Common myeloid progenitor, CD34-positive (primary cell): ENCODE results near the gene TNFRSF14.
A peak's percentile ranks its signal among the peaks of the same experiment; 100 is the strongest.

Experiments
- CTCF ChIA-PET: fragments of 350-600 bp; sonication (Branson Sonifier 250); formaldehyde crosslinking; loops from one replicate; lab custom pipeline; 2021; ENCODE audit warnings: antibody characterized with exemption; lab: Charles Lee
- POLR2A ChIA-PET: fragments of 350-600 bp; sonication (Branson Sonifier 250); formaldehyde crosslinking; loops from one replicate; lab custom pipeline; 2021; ENCODE audit warnings: antibody characterized with exemption; lab: Charles Lee
- DNase-seq, 3 donors: peaks; one replicate each; pipeline versions ENCODE4 v3.0.0 to v3.0.0-alpha.2; 2013
- H3K27ac ChIP-seq, 2 experiments: 1 replicate in 1 of 2; 2 replicates in 1 of 2; pipeline ENCODE4 v1.7.0; 2013; ENCODE audit warnings: inconsistent platforms in 2 of 2, low read length in 2 of 2, mild to moderate bottlenecking in 2 of 2, low read depth in 1 of 2, moderate library complexity in 1 of 2; ENCODE audit not compliant: severe bottlenecking in 2 of 2, insufficient read depth in 1 of 2, poor library complexity in 1 of 2
- H3K27me3 ChIP-seq, 5 experiments: replicated peaks in 2 of 5; 1 replicate in 3 of 5; 2 replicates in 2 of 5; pipeline versions ENCODE4 v1.6.1 to v1.7.0; 2013; ENCODE audit warnings: low read length in 4 of 5, mild to moderate bottlenecking in 2 of 5, moderate library complexity in 2 of 5, inconsistent platforms in 1 of 5; ENCODE audit not compliant: insufficient read depth in 5 of 5, control insufficient read depth in 4 of 5
- H3K36me3 ChIP-seq, 4 experiments: 1 replicate in 2 of 4; 2 replicates in 2 of 4; pipeline versions ENCODE4 v1.6.1 to v1.7.0; 2013; ENCODE audit warnings: low read length in 3 of 4, control low read depth in 1 of 4, mild to moderate bottlenecking in 1 of 4; ENCODE audit not compliant: control insufficient read depth in 4 of 4, insufficient read depth in 4 of 4
- H3K4me1 ChIP-seq, 4 experiments: 1 replicate in 3 of 4; 2 replicates in 1 of 4; pipeline versions ENCODE4 v1.6.1 to v1.7.1; 2013; ENCODE audit warnings: low read length in 3 of 4, mild to moderate bottlenecking in 3 of 4, control low read depth in 1 of 4, inconsistent platforms in 1 of 4, moderate library complexity in 1 of 4; ENCODE audit not compliant: control insufficient read depth in 4 of 4, insufficient read depth in 4 of 4; ENCODE audit errors: control extremely low read depth in 1 of 4
- H3K4me3 ChIP-seq, 7 experiments: 1 replicate in 4 of 7; 2 replicates in 3 of 7; pipeline versions ENCODE4 v1.5.1 to v1.7.0; 2013; ENCODE audit warnings: mild to moderate bottlenecking in 7 of 7, low read length in 6 of 7, moderate library complexity in 6 of 7, inconsistent platforms in 2 of 7, low read depth in 2 of 7, control low read depth in 1 of 7; ENCODE audit not compliant: insufficient read depth in 4 of 7, control insufficient read depth in 1 of 7; ENCODE audit errors: extremely low read depth in 1 of 7
- H3K9me3 ChIP-seq, 5 experiments: 1 replicate in 4 of 5; 2 replicates in 1 of 5; pipeline versions ENCODE4 v1.6.1 to v1.7.1; 2013; ENCODE audit warnings: low read length in 4 of 5, mild to moderate bottlenecking in 2 of 5, inconsistent platforms in 1 of 5, low read depth in 1 of 5, moderate library complexity in 1 of 5; ENCODE audit not compliant: control insufficient read depth in 4 of 5, insufficient read depth in 2 of 5; ENCODE audit errors: control extremely low read depth in 1 of 5
- WGBS: methylation state at CpG from one replicate; pipeline ENCODE4 v1.1.5; 2013; ENCODE audit not compliant: insufficient coverage; 5-methylcytosine and 5-hydroxymethylcytosine counted together

The TNFRSF14 gene

DNA sequence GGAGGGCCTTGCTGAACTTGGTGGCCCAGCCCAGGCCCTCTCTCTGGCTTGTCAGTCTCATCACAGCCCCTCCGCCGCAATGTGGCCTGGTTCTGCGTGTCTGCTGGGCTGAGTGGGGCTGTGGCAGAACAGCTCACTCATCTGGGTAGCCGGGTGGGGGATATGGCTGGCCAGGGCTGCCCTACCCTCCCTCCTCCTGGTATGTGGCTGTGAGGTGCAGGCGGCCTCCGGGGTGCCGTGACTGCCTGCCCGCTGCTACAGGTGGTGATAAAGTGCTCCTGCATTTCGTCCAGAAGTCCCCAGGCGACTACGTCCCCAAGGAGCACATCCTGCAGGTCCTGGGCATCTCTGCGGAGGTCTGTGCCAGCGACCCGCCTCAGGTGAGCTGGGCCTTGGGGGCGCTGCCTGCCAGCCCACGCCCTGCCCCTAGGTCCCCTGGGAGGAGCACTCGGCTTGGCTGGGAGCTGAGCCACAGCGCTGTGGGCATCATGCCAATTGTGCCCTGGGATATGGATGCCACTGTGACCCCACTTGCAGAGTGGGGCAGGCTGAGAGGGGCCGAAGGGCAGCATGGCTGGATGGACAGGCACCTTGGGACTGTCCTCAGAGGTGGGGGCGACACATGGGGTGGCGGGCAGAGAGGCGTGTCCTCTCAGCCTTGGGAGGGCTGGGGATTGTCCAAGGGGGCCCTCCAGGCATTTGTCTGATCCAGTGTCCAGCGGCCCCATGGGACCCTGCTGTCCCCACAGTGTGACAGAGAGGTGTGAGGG, 32.7 kb downstream of the TNFRSF14 start:
- 92% methylated on average over 21 of the region's 23 CpGs for WGBS
- H3K4me1 ChIP-seq = peaks cover 4 to 42% (median 32%) of the 10 kb centered on the region in 4 experiments
- DNase-seq = no peak
- no peak overlapping the region for H3K27ac ChIP-seq
- POLR2A ChIA-PET = no interaction called here
- H3K4me3 ChIP-seq = no peak overlapping the region
- H3K9me3 ChIP-seq = no peaks in the 10 kb centered on the region
- peaks cover 0 to 13% (median 5%) of the 10 kb centered on the region in 4 experiments for H3K36me3 ChIP-seq
- CTCF ChIA-PET = no interaction called here
- H3K27me3 ChIP-seq = no peaks in the 10 kb centered on the region

DNA sequence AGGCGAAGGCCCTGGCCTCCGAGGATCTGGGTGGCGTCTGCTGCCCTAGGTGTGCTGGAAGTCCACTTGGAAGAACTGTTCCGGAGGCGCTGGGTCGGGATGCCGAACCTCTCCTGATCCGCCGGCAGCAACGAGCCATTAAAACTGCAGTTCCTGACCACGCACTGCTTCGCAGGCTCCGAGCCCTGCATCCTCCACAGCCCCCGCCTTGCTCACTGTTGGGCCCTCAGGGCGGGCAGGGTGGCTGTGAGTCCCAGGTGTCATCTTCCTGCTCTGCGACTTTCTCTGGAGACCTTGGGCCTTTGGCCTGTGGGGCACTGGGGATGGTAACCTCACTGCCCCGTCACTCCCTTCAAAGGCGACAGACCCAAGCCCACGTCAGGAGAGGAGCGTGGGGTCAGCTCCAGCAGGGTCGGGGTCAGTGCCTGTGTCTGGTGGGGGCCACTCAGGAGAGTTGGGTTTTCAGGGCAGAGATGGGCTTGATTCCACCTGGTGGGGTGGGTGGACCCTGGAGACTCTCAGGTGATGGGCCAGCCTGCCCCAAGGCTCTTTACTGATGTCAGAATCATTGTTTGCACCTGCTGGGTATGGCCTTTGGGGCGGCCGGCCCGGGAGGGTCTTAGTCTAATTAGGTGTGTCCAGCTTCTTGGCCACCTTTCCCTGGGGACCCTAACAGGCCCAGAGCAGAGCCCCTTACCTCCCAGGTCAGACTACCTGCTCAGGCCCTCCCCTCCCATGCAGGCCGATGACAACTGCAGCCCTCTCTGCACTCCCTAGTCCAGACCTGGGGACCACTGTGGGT, 33.5 kb downstream of the TNFRSF14 start:
- Histone ChIP-seq H3K4me1 (peaks cover under 1 to 41% (median 26%) of the 10 kb centered on the region in 4 experiments), H3K9me3 (no peaks in the 10 kb centered on the region), H3K4me3 (no peak overlapping the region), H3K27me3 (no peaks in the 10 kb centered on the region), H3K27ac (no peak overlapping the region), H3K36me3 (peaks cover 0 to 13% (median 5%) of the 10 kb centered on the region in 4 experiments)
- CTCF ChIA-PET = interaction anchor here (1.4 kb wide), 1 partner anchor 28 kb away, joined by 7 read pairs; no protein-coding TSS in a partner anchor
- POLR2A ChIA-PET = no interaction called here
- WGBS = 98% methylated on average over 21 of the region's 25 CpGs
- DNase-seq = no peak

DNA sequence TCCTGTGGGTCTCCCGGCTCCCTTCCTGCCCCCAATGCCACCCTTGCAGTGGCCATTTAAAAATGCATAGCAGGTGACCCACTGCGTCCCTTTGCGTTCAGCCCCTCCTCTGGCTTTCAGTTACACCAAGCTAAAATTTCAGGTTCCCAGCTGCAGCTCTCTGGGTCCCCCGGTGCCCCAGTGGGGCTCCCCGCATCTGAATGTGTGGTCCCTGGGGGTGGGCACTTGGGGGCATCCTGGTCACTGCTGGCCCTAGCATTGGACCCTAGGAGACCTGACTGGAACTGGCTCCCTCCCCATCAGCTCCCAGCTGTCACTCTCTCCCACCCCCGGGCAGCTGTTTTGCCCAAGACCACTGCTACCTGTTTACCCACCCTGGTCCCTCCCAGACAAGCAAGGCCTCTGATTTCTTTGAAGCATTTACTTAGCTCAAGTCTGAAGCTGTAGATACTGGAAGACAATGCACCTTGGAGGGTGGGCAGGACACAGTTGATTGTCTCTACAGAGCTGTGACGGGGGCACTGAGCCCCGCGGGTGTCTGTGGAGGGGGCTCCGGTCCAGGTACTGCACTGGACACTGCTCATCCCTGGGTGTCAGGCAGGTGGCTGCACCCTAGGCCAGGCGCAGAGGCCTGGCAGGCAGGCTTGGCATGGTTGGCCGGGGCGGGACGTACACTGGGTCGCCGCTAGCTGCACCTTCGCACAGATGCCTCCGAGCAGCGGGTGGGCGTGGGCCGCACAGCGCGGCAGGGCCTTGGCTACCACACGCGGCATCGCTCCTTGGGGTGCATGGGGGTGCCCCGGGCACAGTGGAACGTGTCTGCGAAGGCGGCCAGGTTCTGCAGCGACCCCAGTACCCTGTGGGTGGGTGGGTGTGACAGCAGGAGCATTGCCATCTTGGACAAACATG, 34.3 kb downstream of the TNFRSF14 start:
- POLR2A ChIA-PET = no interaction called here
- peaks cover 0 to 33% (median 17%) of the 10 kb centered on the region in 4 experiments for H3K4me1 ChIP-seq
- DNase-seq = no peak

DNA sequence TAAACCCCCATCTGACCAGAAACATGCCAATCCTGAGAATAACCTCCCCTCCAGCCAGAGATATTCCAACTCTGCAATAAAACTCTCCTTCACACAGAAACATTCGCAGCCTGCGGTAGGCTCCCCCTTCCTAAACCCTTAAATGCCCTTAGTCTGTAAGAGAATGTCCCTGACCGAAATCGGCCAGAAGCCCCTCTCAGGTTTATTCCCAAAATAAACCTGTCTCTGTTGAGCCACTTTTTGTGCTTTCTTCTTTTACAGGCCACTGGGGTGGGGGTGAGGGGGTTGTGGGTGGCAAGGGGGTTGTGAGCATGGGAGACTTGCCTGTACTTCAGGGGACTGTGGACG, 35.0 kb downstream of the TNFRSF14 start:
- 100% methylated on average over 2 of the region's 5 CpGs for WGBS
- POLR2A ChIA-PET = no interaction called here
- H3K36me3 ChIP-seq = peaks cover 0 to 13% (median 5%) of the 10 kb centered on the region in 4 experiments
- peaks cover 0 to 30% (median 14%) of the 10 kb centered on the region in 4 experiments for H3K4me1 ChIP-seq
- no peak for DNase-seq
- no peak overlapping the region for H3K27ac ChIP-seq
- no peaks in the 10 kb centered on the region for H3K27me3 ChIP-seq
- H3K9me3 ChIP-seq = no peaks in the 10 kb centered on the region
- no peak overlapping the region for H3K4me3 ChIP-seq
- CTCF ChIA-PET = interaction anchor here (0.8 kb wide), 1 partner anchor 35 kb away, joined by 3 read pairs; the partner anchor contains the start of gene TNFRSF14

More for the DNA sequence above, 34.3 kb downstream of the TNFRSF14 start:
- Histone ChIP-seq H3K27me3 (no peaks in the 10 kb centered on the region), H3K9me3 (no peaks in the 10 kb centered on the region), H3K27ac (no peak overlapping the region), H3K4me3 (no peak overlapping the region), H3K36me3 (peaks cover 0 to 13% (median 5%) of the 10 kb centered on the region in 4 experiments)
- CTCF ChIA-PET = interaction anchor here (1.4 kb wide), 1 partner anchor 29 kb away, joined by 7 read pairs; no protein-coding TSS in a partner anchor
- 95% methylated on average over 30 of the region's 31 CpGs for WGBS

DNA sequence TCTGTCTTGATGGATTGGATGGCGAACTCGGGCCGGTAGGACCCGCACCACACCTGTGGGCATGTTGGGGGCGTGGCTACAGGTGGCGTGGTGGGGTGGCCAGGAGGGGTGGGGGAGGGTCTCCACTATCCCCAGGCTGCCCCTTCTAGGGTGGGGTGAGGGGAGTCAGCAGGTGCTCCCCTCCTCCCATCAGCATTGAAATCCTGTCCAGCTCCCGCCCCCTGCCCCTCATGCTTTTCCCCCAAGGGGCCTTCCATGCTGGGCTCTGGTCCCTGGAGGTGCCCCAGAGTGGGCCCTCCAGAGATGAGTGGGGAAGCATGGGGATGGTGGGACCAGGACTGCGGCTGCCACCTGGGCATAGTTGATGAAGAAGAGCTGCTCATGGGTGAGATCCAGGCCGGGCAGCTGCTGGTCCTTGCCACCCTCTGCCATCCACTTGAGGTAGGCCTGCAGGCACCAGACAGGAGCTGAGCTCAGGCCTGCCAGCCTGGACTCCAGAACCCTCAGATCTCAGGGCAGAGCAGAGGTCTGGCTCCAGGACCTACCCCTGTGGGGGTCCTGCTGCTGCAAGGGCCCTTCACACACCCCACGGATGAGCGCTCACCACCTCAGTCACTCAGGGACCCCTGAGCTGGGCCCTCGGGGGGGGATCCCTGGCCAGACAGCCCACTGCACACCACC, 35.5 kb downstream of the TNFRSF14 start:
- ChIA-PET CTCF (interaction anchor here (0.8 kb wide), 1 partner anchor 36 kb away, joined by 3 read pairs; the partner anchor contains the start of gene TNFRSF14), POLR2A (no interaction called here)
- Histone ChIP-seq H3K27me3 (no peaks in the 10 kb centered on the region), H3K4me3 (no peak overlapping the region), H3K4me1 (peaks cover 0 to 30% (median 14%) of the 10 kb centered on the region in 4 experiments), H3K27ac (no peak overlapping the region), H3K36me3 (peaks cover 0 to 13% (median 5%) of the 10 kb centered on the region in 4 experiments), H3K9me3 (no peaks in the 10 kb centered on the region)
- no peak for DNase-seq
- 91% methylated on average over 4 of the region's 12 CpGs for WGBS

DNA sequence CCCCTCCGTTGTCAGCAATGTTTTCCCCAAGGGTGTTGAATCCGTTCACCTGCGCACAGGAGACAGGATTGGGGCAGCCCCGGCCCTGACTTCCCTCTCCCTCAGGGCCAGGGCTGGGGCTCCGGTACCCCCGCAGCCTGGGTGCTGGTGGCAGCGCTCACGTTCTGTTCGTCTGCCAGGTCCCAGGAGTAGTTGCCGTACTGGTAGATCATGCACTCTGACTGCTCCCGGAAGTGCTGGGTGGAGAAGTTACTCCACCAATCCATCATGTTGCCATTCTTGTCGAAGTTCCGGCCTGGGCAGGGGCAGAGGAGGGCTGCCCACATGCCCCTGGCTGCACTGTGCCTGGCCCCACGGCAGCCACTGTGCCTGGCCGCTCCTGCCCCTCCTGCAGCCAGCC, 36.5 kb downstream of the TNFRSF14 start:
- Histone ChIP-seq H3K27ac (no peak overlapping the region), H3K9me3 (no peaks in the 10 kb centered on the region), H3K4me1 (peaks cover 0 to 25% (median 7%) of the 10 kb centered on the region in 4 experiments), H3K4me3 (peak overlapping the region in 1 of 7 experiments; percentile 34), H3K27me3 (no peaks in the 10 kb centered on the region), H3K36me3 (peaks cover 0 to 13% (median 5%) of the 10 kb centered on the region in 4 experiments)
- ChIA-PET CTCF (no interaction called here), POLR2A (no interaction called here)
- peak in 1 of 3 donors; percentile 22 for DNase-seq
- 67% methylated on average over 14 of the region's 15 CpGs for WGBS
